Ishikawa (cell line): ENCODE data around the gene DSTYK.

Source experiments
- CEBPB ChIP-seq: IDR thresholded peaks from 2 replicates; pipeline ENCODE4 v1.6.1; 2012
- EGR1 ChIP-seq: IDR thresholded peaks from 2 replicates; pipeline ENCODE4 v1.6.1; 2012
- EP300 ChIP-seq: IDR thresholded peaks from 2 replicates; pipeline ENCODE4 v1.6.1; 2012; ENCODE audit warnings: borderline replicate concordance
- FOXM1 ChIP-seq: IDR thresholded peaks from 2 replicates; pipeline ENCODE4 v1.6.1; 2012; ENCODE audit warnings: low read depth, borderline replicate concordance
- RAD21 ChIP-seq: IDR thresholded peaks from 2 replicates; pipeline ENCODE4 v1.6.1; 2012; ENCODE audit warnings: low read depth
- REST ChIP-seq: IDR thresholded peaks from 2 replicates; pipeline ENCODE4 v1.6.1; 2012; ENCODE audit warnings: low read depth, mild to moderate bottlenecking
- TAF1 ChIP-seq: IDR thresholded peaks from 2 replicates; pipeline ENCODE4 v1.6.1; 2012; ENCODE audit warnings: low read depth, mild to moderate bottlenecking
- TCF12 ChIP-seq: IDR thresholded peaks from 2 replicates; pipeline ENCODE4 v1.6.1; 2012; ENCODE audit warnings: low read depth
- TEAD4 ChIP-seq: IDR thresholded peaks from 2 replicates; pipeline ENCODE4 v1.6.1; 2012
- USF1 ChIP-seq: IDR thresholded peaks from 2 replicates; pipeline ENCODE4 v1.6.1; 2012
- YY1 ChIP-seq: IDR thresholded peaks from 2 replicates; pipeline ENCODE4 v1.6.1; 2012; ENCODE audit warnings: low read depth
- ZBTB7A ChIP-seq: IDR thresholded peaks from 2 replicates; pipeline ENCODE4 v1.6.1; 2012; ENCODE audit warnings: low read depth
- TF ChIP-seq, protein P1 (sequence below): IDR thresholded peaks from 2 replicates; pipeline ENCODE4 v1.6.1; 2012

GRCh38 chr1:205168291-205168690 lies 43.2 kb downstream of the DSTYK start:
- TF ChIP-seq REST (no peak), YY1 (no peak), EP300 (no peak), RAD21 (no peak), ZBTB7A (no peak), CEBPB (no peak), TEAD4 (no peak), EGR1 (no peak), TAF1 (no peak), FOXM1 (no peak), TCF12 (no peak), USF1 (no peak)
- TF ChIP-seq, protein P1, sequence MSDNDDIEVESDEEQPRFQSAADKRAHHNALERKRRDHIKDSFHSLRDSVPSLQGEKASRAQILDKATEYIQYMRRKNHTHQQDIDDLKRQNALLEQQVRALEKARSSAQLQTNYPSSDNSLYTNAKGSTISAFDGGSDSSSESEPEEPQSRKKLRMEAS, result no peak
